Adipocyte (in vitro differentiated cells): Measurements from ENCODE around the gene PDGFRB.
A peak's percentile ranks its signal among the peaks of the same experiment; 100 is the strongest.

Experiments used
- DNase-seq: peaks from one replicate; pipeline ENCODE4 v3.0.0-alpha.2; 2015; ENCODE audit warnings: low read depth
- H3K27me3 ChIP-seq: replicated peaks from 2 replicates; pipeline ENCODE4 v1.7.0; 2013; ENCODE audit warnings: mild to moderate bottlenecking, low read length, moderate library complexity; ENCODE audit not compliant: control insufficient read depth, insufficient read depth
- H3K36me3 ChIP-seq: 2 replicates; pipeline ENCODE4 v1.7.0; 2013; ENCODE audit warnings: low read length, mild to moderate bottlenecking, moderate library complexity; ENCODE audit not compliant: control insufficient read depth, insufficient read depth, severe bottlenecking
- H3K4me1 ChIP-seq: 2 replicates; pipeline ENCODE4 v1.7.0; 2013; ENCODE audit warnings: mild to moderate bottlenecking, low read length, moderate library complexity; ENCODE audit not compliant: control insufficient read depth, insufficient read depth
- H3K4me3 ChIP-seq: 2 replicates; pipeline ENCODE4 v1.7.0; 2013; ENCODE audit warnings: mild to moderate bottlenecking, low read length, moderate library complexity
- H3K9ac ChIP-seq: 2 replicates; pipeline ENCODE4 v1.7.0; 2013; ENCODE audit warnings: mild to moderate bottlenecking, low read length, moderate library complexity
- H3K9me3 ChIP-seq: 2 replicates; pipeline ENCODE4 v1.7.0; 2013; ENCODE audit warnings: mild to moderate bottlenecking, low read length, moderate library complexity; ENCODE audit not compliant: control insufficient read depth

PDGFRB gene

DNA sequence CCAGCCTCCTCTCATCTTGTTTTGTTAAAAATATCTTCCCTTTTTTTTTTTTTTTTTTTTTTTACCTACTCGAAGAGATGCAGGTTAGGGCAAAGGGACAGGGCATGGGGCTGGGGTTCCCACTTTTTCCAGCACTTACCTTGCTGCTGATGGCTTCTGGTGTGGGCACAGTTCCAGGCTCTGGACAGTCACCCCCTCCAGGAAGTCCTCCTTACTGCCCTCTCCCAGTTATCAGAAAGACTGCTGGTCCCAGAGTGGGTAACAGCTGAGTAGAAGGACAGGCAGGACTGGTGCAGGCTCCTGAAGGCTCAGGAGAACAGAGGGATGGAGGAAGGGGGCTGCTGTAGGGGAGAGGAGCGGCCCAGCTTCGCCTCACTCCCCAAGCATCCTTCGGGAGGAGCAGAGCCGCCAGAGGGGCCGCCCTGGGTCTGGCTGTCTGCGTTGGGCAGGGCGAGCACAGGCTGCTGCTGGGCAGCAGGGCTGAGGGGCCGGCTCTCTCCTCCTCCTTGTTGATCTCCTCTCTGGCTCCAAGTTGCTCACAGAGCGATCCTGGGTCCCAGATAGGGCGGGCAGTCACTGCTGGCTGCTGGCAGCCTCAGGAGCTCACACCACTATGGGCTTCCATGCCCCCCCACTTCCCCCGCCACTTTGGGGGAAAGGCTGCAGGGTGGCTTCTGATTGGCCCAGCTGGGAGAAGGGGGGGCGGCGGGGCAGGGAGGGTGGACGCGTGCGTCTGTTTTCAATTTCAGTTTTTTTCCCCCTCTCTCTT lies at the start of gene PDGFRB:
PDGFRB (minus strand) TSS at position 588 of the 769 bp plus-strand sequence. CDS start 18,798 bp downstream, outside the sequence.
- H3K27me3 ChIP-seq = no peaks in the 10 kb centered on the region
- H3K9ac ChIP-seq = peak within 1 kb of the TSS; percentile 98
- H3K4me3 ChIP-seq = peak within 1 kb of the TSS; percentile 93
- no peaks in the 10 kb centered on the region for H3K9me3 ChIP-seq
- DNase-seq = peak; percentile 95
- H3K36me3 ChIP-seq = peaks cover 12% of the 10 kb centered on the region
- peaks cover 77% of the 10 kb centered on the region for H3K4me1 ChIP-seq

DNA sequence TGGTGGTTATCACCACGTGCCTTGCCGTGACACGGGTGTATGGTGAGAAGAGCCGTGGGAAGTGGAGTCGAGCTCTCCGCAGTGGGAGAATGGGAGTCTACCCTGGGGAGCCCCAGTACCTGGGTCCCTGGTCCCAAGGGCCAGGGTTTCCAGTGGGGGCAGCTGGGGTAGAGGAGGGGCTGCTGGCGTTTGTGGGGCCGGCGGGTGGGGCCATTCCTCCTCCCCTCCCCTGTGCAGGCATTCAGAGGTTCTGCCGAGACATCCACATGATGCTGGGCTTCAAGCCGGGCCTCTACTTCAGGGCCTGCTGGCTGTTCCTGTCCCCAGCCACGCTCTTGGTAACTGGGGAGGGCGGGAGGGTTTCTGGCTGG lies 48.9 kb upstream of the PDGFRB start:
- Histone ChIP-seq H3K4me1 (peaks cover 16% of the 10 kb centered on the region), H3K27me3 (no peaks in the 10 kb centered on the region), H3K9ac (no peak overlapping the region), H3K36me3 (no peaks in the 10 kb centered on the region), H3K4me3 (no peak overlapping the region), H3K9me3 (no peaks in the 10 kb centered on the region)
- no peak for DNase-seq

DNA sequence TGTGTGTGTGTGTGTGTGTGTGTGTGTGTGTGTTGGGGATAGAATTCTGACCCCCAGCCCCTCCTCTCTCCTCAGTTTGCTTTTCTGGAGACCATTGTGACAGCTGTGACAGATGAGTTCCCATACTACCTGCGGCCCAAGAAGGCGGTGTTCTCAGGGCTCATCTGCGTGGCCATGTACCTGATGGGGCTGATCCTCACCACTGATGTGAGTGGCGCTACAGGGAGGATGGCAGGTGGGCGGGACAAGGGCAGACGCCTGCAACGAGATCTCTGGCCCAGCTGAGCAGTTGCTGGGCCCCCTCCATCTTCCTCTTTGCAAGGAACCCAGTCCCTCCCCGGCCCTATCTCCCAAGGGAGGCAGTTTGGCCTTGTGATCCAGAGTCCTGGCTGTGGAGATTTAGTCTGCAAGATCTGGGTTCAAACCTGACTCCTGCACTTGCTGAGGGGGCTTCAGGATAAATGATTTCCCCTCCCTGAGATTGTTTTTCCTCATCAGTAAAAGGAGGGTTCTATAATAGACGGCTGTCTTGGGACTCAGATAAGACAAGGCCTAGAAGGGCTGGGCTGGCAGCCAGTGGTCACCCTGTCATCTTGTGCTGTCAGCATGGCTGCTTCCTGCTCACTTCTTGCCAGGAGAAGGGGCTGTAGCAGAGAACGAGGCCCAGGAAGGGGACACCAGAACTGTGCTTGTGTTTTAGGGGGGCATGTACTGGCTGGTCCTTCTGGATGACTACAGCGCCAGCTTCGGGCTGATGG lies 48.4 kb upstream of the PDGFRB start:
- Histone ChIP-seq H3K27me3 (peaks cover 3% of the 10 kb centered on the region), H3K36me3 (no peaks in the 10 kb centered on the region), H3K4me3 (no peak overlapping the region), H3K9ac (no peak overlapping the region), H3K9me3 (no peaks in the 10 kb centered on the region), H3K4me1 (peaks cover 14% of the 10 kb centered on the region)
- DNase-seq = no peak

DNA sequence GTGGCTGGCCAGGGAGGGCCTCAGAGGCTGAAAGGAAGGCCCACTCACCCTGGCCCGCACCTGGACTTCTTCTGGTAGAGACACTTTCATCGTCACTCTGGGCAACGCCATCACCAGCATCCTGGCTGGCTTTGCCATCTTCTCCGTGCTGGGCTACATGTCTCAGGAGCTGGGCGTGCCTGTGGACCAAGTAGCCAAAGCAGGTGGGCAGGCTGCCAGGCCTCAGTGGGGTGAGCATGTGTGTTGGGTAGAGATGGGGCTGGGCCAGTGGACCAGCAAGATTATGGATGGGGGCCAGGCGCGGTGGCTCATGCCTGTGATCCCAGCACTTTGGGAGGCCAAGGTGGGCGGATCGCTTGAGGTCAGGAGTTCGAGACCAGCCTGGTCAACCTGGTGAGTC lies 46.9 kb upstream of the PDGFRB start:
- no peak overlapping the region for H3K9ac ChIP-seq
- no peak overlapping the region for H3K4me3 ChIP-seq
- H3K36me3 ChIP-seq = no peaks in the 10 kb centered on the region
- H3K4me1 ChIP-seq = peaks cover 4% of the 10 kb centered on the region
- peaks cover 10% of the 10 kb centered on the region for H3K27me3 ChIP-seq
- no peak for DNase-seq
- no peaks in the 10 kb centered on the region for H3K9me3 ChIP-seq

DNA sequence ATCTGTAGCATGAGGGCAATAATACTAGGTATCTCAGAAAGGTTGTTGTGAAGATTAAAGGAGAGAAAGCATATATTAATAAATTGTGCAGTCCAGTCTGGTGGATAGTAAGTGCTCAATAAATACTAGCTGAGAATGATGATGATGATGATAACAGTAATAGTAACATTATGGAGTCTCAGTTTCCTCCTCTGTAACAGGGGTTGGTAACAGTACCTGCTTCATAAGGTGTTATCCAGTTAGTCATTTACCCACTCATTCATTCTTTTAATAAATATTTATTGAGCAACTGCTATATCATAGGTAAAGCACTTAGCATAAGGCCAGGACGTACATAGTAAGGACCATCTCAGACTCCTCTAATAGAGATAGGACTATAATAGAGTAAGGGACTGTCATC lies 41.8 kb upstream of the PDGFRB start:
- Histone ChIP-seq H3K27me3 (peaks cover 10% of the 10 kb centered on the region), H3K9ac (no peak overlapping the region), H3K9me3 (no peaks in the 10 kb centered on the region), H3K4me3 (no peak overlapping the region), H3K4me1 (no peaks in the 10 kb centered on the region), H3K36me3 (no peaks in the 10 kb centered on the region)
- DNase-seq = no peak

DNA sequence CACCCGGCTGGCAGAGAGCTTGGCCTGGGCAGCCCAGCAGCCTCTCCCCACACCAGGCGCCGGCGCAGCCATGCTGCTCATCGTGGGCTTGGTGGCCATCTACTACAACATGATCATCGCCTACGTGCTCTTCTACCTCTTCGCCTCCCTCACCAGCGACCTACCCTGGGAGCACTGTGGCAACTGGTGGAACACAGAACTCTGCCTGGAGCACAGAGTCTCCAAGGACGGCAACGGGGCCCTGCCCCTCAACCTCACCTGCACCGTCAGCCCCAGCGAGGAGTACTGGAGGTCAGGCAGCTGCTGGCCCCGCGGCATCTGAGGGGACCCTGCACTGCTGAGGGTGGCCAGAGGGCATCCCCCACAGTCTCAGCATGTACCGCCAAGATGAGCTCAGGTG lies 41.3 kb upstream of the PDGFRB start:
- Histone ChIP-seq H3K36me3 (no peaks in the 10 kb centered on the region), H3K9ac (no peak overlapping the region), H3K9me3 (no peaks in the 10 kb centered on the region), H3K4me1 (no peaks in the 10 kb centered on the region), H3K4me3 (no peak overlapping the region), H3K27me3 (peaks cover 11% of the 10 kb centered on the region)
- no peak for DNase-seq

DNA sequence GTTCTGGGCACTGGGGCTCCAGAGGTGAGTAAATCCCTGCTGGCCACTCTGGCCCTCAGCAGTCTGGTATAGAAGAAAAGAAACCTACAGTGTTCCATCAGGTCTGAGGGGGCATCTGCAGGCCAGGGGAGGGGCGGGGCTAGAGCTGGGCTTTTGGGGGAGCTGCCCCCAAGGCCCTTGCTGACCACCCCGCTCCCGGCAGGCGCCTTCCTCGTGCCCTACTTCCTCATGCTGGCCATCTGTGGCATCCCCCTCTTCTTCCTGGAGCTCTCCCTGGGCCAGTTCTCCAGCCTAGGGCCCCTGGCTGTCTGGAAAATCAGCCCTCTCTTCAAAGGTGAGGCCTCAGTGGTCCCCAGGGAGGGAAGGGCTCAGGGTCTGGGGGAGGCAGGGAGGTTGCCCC lies 40.9 kb upstream of the PDGFRB start:
- H3K27me3 ChIP-seq = peaks cover 15% of the 10 kb centered on the region
- H3K4me3 ChIP-seq = no peak overlapping the region
- DNase-seq = no peak
- H3K4me1 ChIP-seq = no peaks in the 10 kb centered on the region
- no peaks in the 10 kb centered on the region for H3K36me3 ChIP-seq
- no peak overlapping the region for H3K9ac ChIP-seq
- no peaks in the 10 kb centered on the region for H3K9me3 ChIP-seq

DNA sequence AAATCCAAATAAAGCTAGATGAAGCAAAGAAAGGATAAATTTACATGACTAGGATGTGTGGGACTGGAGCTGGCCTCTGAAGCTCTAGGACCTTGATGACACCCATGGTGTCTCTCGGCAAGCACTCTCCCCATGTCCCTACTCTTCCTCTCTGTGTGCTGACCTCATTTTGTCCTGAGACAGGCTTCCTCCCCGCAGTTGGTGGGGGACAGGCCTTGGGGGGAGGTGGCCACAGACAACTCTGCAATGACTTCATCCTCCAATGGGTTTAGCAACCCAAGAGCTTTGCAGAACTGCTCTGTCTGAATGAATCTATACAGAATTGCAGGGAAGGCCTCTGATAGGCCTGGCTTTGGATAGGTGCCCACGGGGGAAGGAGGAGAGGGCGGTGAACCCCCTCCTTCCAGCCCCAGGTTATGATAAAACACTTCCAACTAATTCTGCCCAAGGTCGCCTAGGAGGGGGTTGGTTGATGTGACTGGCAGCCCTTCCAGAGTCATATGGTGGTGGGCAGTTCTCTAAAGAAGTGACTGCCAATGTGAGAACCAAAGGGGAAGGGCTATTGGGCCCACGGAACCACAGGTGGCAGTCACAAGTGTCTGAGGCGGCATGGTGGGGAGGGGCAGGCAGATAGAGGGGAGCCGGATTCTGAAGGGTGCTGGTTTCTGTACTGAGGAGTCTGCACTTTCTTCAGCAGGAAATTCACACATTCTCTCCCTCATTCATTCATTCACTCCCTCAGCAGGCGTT lies 40.3 kb upstream of the PDGFRB start:
- Histone ChIP-seq H3K9me3 (no peaks in the 10 kb centered on the region), H3K4me1 (no peaks in the 10 kb centered on the region), H3K36me3 (no peaks in the 10 kb centered on the region), H3K27me3 (peaks cover 19% of the 10 kb centered on the region), H3K9ac (no peak overlapping the region), H3K4me3 (no peak overlapping the region)
- DNase-seq = no peak

DNA sequence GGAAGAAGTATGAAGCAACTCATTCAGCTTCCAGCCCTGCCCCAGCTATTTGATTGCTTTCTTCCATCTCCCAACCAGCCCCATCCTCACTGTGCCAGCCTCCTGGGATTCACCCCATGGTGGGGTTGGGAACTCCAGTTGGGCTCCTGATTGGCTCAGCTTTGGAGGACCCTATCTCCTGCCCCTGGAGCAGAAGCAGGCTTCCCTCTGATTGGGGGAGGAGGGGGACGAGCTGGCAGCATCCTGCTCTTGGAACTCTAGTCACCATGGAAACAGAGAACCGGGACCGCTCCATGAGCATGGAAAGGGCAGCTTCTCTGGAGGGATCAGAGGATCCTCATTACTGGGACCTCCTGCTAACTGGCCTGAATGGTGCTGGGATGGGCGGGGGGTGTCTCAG lies 36.8 kb upstream of the PDGFRB start:
- no peak for DNase-seq
- no peak overlapping the region for H3K4me3 ChIP-seq
- no peaks in the 10 kb centered on the region for H3K9me3 ChIP-seq
- no peaks in the 10 kb centered on the region for H3K36me3 ChIP-seq
- no peaks in the 10 kb centered on the region for H3K4me1 ChIP-seq
- H3K27me3 ChIP-seq = peaks cover 42% of the 10 kb centered on the region
- no peak overlapping the region for H3K9ac ChIP-seq

DNA sequence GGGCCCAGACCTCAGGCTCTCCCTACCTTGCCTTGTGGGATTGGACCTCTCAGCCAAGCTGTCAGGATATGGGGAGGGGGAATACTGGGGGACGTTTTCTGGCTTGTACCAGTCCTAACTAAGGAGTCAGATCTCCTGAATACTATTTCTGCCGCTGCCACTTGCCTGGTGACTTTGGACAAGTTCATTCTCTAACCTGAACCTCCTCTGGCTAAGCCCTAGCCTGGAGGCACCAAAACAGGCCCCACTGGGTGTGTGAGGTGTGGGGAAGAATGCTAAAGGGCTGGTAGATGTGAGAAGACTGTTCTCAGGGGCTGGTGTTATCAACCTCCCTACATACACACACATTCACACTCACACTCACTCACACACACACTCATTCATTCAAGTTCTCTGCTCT lies 35.3 kb upstream of the PDGFRB start:
- H3K4me1 ChIP-seq = no peaks in the 10 kb centered on the region
- H3K36me3 ChIP-seq = no peaks in the 10 kb centered on the region
- H3K9ac ChIP-seq = no peak overlapping the region
- no peaks in the 10 kb centered on the region for H3K9me3 ChIP-seq
- H3K4me3 ChIP-seq = no peak overlapping the region
- DNase-seq = no peak
- peaks cover 42% of the 10 kb centered on the region for H3K27me3 ChIP-seq

DNA sequence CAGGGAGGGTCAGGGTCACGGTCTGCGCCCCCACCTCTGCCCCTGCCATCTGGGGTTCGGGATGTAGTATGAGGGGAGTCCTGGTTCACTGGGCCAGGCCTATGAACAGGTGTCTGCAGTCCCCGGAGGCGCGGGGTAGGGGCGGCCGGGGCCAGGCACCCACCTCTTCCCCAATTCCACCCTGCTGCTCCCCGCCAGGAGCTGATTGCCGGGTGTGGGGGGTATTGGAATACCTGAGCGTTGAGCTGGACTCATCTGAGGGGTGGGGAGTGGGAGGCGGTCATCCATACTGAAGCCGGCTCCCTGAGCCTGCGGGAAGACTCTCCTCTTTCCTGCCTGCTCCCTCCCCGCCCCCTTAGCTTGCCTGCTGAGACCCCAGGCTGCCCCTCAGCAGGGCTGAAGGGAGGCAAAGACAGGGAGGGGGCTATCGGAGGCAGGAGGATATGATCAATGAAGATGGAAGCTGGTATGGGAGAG lies 34.9 kb upstream of the PDGFRB start:
- no peaks in the 10 kb centered on the region for H3K36me3 ChIP-seq
- H3K27me3 ChIP-seq = peaks cover 42% of the 10 kb centered on the region
- no peaks in the 10 kb centered on the region for H3K9me3 ChIP-seq
- no peaks in the 10 kb centered on the region for H3K4me1 ChIP-seq
- no peak for DNase-seq
- H3K4me3 ChIP-seq = no peak overlapping the region
- no peak overlapping the region for H3K9ac ChIP-seq
